NB4 (cell line): Measurements from ENCODE around the gene CD47.

ENCODE experiments used
- MYC ChIP-seq: IDR thresholded peaks from 2 replicates; pipeline ENCODE4 v1.6.1; 2011; ENCODE audit warnings: low read depth, low read length
- POLR2A ChIP-seq: IDR thresholded peaks from 2 replicates; pipeline ENCODE4 v1.6.1; 2011; ENCODE audit warnings: mild to moderate bottlenecking; ENCODE audit not compliant: insufficient read length; ENCODE audit errors: extremely low read depth
- TF ChIP-seq, protein P1 (sequence below): IDR thresholded peaks from one replicate; pipeline ENCODE4 v1.5.1; 2012; ENCODE audit warnings: low read depth, low read length
- TF ChIP-seq, protein P2 (sequence below): IDR thresholded peaks from 2 replicates; pipeline ENCODE4 v1.6.1; 2011; ENCODE audit warnings: low read depth, low read length

DNA sequence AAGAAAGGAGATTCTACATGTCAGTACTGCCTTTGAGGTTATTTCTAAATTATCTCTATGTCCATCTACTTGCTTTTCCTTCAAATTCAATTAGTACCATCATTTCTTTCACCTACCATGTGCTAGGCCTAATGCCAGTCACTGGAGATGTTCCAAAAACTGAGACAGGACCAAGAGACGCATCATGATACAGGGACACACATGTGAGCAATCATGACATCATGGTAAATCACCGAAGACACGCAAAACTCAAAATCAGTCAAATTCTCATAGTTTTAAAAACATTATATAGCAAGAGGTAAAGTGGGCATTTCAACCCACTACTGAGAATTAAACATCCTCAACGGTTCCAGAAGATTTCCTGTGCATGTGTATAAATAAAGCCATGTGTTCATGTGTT is 95.0 kb downstream of the CD47 start:
- TF ChIP-seq POLR2A = no peak
- TF ChIP-seq, protein P1, sequence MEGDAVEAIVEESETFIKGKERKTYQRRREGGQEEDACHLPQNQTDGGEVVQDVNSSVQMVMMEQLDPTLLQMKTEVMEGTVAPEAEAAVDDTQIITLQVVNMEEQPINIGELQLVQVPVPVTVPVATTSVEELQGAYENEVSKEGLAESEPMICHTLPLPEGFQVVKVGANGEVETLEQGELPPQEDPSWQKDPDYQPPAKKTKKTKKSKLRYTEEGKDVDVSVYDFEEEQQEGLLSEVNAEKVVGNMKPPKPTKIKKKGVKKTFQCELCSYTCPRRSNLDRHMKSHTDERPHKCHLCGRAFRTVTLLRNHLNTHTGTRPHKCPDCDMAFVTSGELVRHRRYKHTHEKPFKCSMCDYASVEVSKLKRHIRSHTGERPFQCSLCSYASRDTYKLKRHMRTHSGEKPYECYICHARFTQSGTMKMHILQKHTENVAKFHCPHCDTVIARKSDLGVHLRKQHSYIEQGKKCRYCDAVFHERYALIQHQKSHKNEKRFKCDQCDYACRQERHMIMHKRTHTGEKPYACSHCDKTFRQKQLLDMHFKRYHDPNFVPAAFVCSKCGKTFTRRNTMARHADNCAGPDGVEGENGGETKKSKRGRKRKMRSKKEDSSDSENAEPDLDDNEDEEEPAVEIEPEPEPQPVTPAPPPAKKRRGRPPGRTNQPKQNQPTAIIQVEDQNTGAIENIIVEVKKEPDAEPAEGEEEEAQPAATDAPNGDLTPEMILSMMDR = no peak
- TF ChIP-seq, protein P2, sequence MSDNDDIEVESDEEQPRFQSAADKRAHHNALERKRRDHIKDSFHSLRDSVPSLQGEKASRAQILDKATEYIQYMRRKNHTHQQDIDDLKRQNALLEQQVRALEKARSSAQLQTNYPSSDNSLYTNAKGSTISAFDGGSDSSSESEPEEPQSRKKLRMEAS = no peak
- no peak for TF ChIP-seq MYC
